Nephron progenitor cell (in vitro differentiated cells): Measurements from ENCODE around the gene PDZD7.

Experiments used
- DNase-seq: peaks from one replicate; pipeline ENCODE4 v3.0.0; 2021
- H3K27ac Mint-ChIP-seq: 2 replicates; pipeline ENCODE4 v1.8.0; 2021; ENCODE audit warnings: mild to moderate bottlenecking, moderate library complexity, mixed read lengths
- H3K27me3 Mint-ChIP-seq: 2 replicates; pipeline ENCODE4 v1.8.0; 2021; ENCODE audit warnings: mild to moderate bottlenecking, low read depth, mixed read lengths; ENCODE audit not compliant: poor library complexity
- H3K36me3 Mint-ChIP-seq: 2 replicates; pipeline ENCODE4 v1.8.0; 2021; ENCODE audit warnings: low read depth, mixed read lengths
- H3K4me1 Mint-ChIP-seq: 2 replicates; pipeline ENCODE4 v1.8.0; 2021; ENCODE audit warnings: mixed read lengths
- H3K4me3 Mint-ChIP-seq: 2 replicates; pipeline ENCODE4 v1.8.0; 2021; ENCODE audit warnings: mild to moderate bottlenecking, moderate library complexity, mixed read lengths
- H3K9me3 Mint-ChIP-seq: 2 replicates; pipeline ENCODE4 v1.8.0; 2021; ENCODE audit warnings: mild to moderate bottlenecking, moderate library complexity, mixed read lengths
- CTCF ChIP-seq: fragments of 200-600 bp; sonication (generic); IDR thresholded peaks from 2 replicates; pipeline ENCODE4 v1.5.0; 2021; ENCODE audit warnings: antibody characterized with exemption

PDZD7 gene

GRCh38 chr10:100965820-100966219 lies 65.1 kb downstream of the PDZD7 start:
- Mint-ChIP-seq H3K4me1 (peaks cover 39% of the 10 kb centered on the region), H3K27me3 (no peaks in the 10 kb centered on the region), H3K9me3 (no peaks in the 10 kb centered on the region), H3K4me3 (no peak overlapping the region), H3K36me3 (peaks cover 22% of the 10 kb centered on the region), H3K27ac (no peak overlapping the region)
- DNase-seq = no peak
- no peak for TF ChIP-seq CTCF

- TF ChIP-seq CTCF = no peak
- H3K27ac Mint-ChIP-seq = no peak overlapping the region
- no peak for DNase-seq
- no peaks in the 10 kb centered on the region for H3K9me3 Mint-ChIP-seq
- H3K27me3 Mint-ChIP-seq = no peaks in the 10 kb centered on the region
- H3K4me1 Mint-ChIP-seq = peaks cover 26% of the 10 kb centered on the region
- peaks cover 38% of the 10 kb centered on the region for H3K36me3 Mint-ChIP-seq
- H3K4me3 Mint-ChIP-seq = no peak overlapping the region
Observed at GRCh38 chr10:100963826-100964225, 67.1 kb downstream of the PDZD7 start.

GRCh38 chr10:100962351-100963080 lies 68.4 kb downstream of the PDZD7 start:
- no peak overlapping the region for H3K27ac Mint-ChIP-seq
- H3K4me3 Mint-ChIP-seq = no peak overlapping the region
- no peak for DNase-seq
- no peak for TF ChIP-seq CTCF
- H3K9me3 Mint-ChIP-seq = no peaks in the 10 kb centered on the region
- H3K36me3 Mint-ChIP-seq = peaks cover 45% of the 10 kb centered on the region
- no peaks in the 10 kb centered on the region for H3K27me3 Mint-ChIP-seq
- peaks cover 13% of the 10 kb centered on the region for H3K4me1 Mint-ChIP-seq

GRCh38 chr10:100960251-100960650 lies 70.7 kb downstream of the PDZD7 start:
- Mint-ChIP-seq H3K36me3 (peaks cover 59% of the 10 kb centered on the region), H3K27me3 (no peaks in the 10 kb centered on the region), H3K4me3 (no peak overlapping the region), H3K9me3 (no peaks in the 10 kb centered on the region), H3K4me1 (no peaks in the 10 kb centered on the region), H3K27ac (no peak overlapping the region)
- no peak for DNase-seq
- no peak for TF ChIP-seq CTCF
